ENCODE data around the gene SIRPD.

- no peak for TF ChIP-seq ATF4 (CRISPR knock-in tag; IDR thresholded peaks at IDR 0.05)
- TF ChIP-seq TAF1 (CRISPR knock-in tag; IDR thresholded peaks at IDR 0.05) = no peak
Observed at GRCh38 chr20:1534526-1534925, 23.0 kb downstream of the SIRPD start.
